Activated naive CD8-positive, alpha-beta T cell (primary cell): Measurements from ENCODE around the gene MYOM3.
"Not testable (repeated sequence)": the region's sequence is repeated elsewhere in the genome, so short reads cannot be mapped to it uniquely, and the experiment has no call there.

Experiments
- H3K27ac Mint-ChIP-seq: one replicate; pipeline ENCODE4 v1.8.0; 2021; ENCODE audit warnings: mixed read lengths
- H3K27me3 Mint-ChIP-seq: one replicate; pipeline ENCODE4 v1.8.0; 2021; ENCODE audit warnings: mixed read lengths
- H3K36me3 Mint-ChIP-seq: one replicate; pipeline ENCODE4 v1.8.0; 2021; ENCODE audit warnings: mixed read lengths
- H3K4me1 Mint-ChIP-seq: one replicate; pipeline ENCODE4 v1.8.0; 2021; ENCODE audit warnings: low read depth, mixed read lengths
- H3K4me3 Mint-ChIP-seq: one replicate; pipeline ENCODE4 v1.8.0; 2021; ENCODE audit warnings: mild to moderate bottlenecking, mixed read lengths
- H3K9me3 Mint-ChIP-seq: one replicate; pipeline ENCODE4 v1.8.0; 2021; ENCODE audit warnings: low read depth, mixed read lengths

Gene MYOM3

DNA sequence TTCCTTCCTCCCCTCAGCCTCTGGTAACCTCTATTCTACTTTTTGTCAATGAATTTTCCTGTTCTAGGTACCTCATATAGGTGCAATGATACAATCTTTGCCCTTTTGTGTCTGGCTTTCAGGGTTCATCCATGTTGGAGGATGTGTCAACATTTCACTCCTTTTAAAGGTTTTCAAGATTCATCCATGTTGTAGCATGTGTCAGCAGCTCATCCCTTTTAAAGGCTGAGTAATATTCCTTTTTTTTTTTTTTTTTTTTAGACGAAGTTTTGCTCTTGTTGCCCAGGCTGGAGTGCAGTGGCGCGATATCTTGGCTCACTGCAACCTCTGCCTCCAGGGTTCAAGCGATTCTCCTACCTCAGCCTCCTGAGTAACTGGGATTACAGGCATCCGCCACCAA lies 67.3 kb downstream of the MYOM3 start:
- not testable (repeated sequence) for H3K4me1 Mint-ChIP-seq, H3K27ac Mint-ChIP-seq, H3K4me3 Mint-ChIP-seq, H3K27me3 Mint-ChIP-seq, H3K36me3 Mint-ChIP-seq, H3K9me3 Mint-ChIP-seq

DNA sequence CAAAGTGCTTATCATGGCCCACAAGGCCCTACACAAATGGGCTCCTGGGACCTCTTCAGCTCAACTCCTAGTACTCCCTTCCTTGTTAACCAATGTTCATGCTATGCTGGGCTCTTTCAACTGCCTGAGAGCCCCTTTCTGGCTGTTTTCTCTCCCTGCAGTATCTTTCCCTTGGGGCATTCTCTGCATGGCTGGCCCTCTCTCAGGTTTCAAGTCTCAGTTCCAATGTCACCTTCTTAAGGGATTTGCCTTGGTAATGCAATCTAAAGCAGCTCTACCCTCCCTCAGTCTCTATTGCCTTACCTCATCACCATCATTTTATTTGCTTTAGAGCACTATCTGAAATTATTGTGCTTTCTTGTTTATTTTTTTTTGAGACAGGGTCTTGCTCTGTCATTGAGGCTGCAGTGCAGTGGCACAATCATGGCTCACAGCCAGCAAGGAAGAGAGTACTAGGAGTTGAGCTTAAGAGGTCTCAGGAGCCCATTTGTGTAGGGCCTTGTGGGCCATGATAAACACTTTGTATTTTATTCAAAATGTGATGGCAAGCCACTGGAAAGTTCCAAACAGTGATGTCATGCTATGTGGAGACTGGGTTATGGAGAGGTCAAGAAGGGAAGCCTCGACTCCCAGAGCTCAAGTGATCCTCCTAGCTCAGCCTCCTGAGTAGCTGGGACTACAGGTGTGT lies 68.4 kb downstream of the MYOM3 start:
- no peak overlapping the region for H3K27ac Mint-ChIP-seq
- H3K4me1 Mint-ChIP-seq, result no peaks in the 10 kb centered on the region

DNA sequence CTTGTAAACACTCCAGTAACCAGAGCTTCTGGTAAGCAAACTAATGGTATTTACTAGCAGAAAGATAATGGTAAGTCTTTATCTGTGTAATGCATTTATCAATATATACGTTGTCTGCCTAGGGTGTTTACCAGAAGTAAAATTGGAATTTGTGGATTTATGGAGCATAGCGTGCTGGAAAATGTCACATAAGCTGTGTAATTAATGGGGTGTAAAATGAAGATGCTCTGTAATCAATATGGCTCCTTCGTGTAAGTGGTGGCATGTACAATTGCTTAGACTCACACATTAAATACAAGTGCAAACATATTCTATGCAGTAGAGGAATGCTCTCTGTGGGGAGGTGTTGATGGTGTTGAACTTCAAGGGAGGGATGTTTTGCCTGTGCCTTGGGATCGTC lies 69.6 kb downstream of the MYOM3 start:
- H3K27ac Mint-ChIP-seq, result no peak overlapping the region
- no peak overlapping the region for H3K4me3 Mint-ChIP-seq
- H3K4me1 Mint-ChIP-seq, result no peaks in the 10 kb centered on the region
- no peaks in the 10 kb centered on the region for H3K9me3 Mint-ChIP-seq
- H3K36me3 Mint-ChIP-seq, result no peaks in the 10 kb centered on the region
- peaks cover 2% of the 10 kb centered on the region for H3K27me3 Mint-ChIP-seq

More for the DNA sequence above, 68.4 kb downstream of the MYOM3 start:
- H3K36me3 Mint-ChIP-seq, result no peaks in the 10 kb centered on the region
- no peak overlapping the region for H3K4me3 Mint-ChIP-seq
- H3K9me3 Mint-ChIP-seq, result no peaks in the 10 kb centered on the region
- peaks cover 2% of the 10 kb centered on the region for H3K27me3 Mint-ChIP-seq

DNA sequence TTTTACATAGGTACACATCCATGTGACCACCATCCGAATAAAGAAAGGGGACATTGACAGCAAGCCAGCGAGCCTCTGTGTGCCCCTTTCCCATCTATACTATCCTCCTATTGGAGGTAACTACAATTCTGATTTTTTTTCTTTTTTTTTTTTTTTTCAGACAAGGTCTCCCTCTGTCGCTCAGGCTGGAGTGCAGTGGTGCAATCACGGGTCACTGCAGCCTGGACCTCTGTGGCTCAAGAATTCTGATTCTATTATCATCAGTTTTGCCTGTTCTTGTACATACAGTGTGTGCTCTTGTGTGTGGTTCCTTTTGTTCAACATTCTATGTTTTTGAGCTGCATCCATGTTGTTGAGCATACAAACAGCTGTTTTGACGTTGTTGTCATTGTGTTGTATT lies 75.8 kb downstream of the MYOM3 start:
- no peak overlapping the region for H3K4me3 Mint-ChIP-seq
- no peaks in the 10 kb centered on the region for H3K27me3 Mint-ChIP-seq

DNA sequence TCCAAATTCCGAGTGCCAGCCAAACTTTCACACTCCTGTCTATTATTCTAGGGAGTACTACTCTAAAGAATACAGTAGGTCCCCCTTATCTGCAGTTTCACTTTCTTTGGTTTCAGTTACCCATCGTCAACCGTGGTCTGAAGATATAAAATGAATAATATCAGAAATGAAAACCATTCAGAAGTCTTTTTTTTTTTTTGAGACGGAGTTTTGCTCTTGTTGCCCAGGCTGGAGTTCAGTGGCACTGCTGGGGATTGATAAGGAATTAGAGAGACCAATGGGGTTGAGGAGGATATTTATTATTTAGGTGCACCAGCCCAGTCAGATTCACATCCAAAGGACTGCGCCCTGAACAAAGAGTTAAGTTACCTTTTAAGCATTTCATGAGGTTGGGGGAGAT lies 79.0 kb downstream of the MYOM3 start:
- Mint-ChIP-seq H3K27me3 (no peaks in the 10 kb centered on the region), H3K4me1 (peaks cover 1% of the 10 kb centered on the region), H3K36me3 (no peaks in the 10 kb centered on the region)

More for the DNA sequence above, 75.8 kb downstream of the MYOM3 start:
- Mint-ChIP-seq H3K9me3 (no peaks in the 10 kb centered on the region), H3K4me1 (no peaks in the 10 kb centered on the region), H3K27ac (no peak overlapping the region), H3K36me3 (no peaks in the 10 kb centered on the region)

DNA sequence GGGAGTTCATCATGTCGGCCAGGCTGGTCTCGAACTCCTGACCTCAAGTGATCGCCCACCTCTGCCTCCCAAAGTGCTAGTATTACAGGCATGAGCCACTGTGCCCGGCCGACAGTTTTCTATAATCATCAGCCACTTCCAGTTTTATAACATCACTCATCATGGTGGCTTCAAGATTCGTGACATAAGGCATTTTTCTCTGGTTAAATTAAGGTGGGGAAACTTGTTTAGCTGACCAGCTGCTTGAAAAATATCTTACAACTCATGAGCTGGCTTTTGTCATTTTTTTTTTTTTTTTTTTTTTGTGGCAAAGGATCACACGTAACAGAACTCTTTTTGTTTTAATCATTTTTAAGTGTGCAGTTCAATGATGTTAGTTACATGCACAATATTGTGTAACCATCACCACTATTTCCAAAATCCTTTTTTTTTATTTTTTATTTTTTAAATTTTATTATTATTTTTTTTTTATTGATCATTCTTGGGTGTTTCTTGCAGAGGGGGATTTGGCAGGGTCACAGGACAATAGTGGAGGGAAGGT lies 80.9 kb downstream of the MYOM3 start:
- not testable (repeated sequence) for H3K27ac Mint-ChIP-seq, H3K27me3 Mint-ChIP-seq, H3K9me3 Mint-ChIP-seq, H3K4me1 Mint-ChIP-seq, H3K36me3 Mint-ChIP-seq, H3K4me3 Mint-ChIP-seq

More for the DNA sequence above, 79.0 kb downstream of the MYOM3 start:
- H3K9me3 Mint-ChIP-seq, result no peaks in the 10 kb centered on the region
- H3K27ac Mint-ChIP-seq, result no peak overlapping the region
- no peak overlapping the region for H3K4me3 Mint-ChIP-seq

DNA sequence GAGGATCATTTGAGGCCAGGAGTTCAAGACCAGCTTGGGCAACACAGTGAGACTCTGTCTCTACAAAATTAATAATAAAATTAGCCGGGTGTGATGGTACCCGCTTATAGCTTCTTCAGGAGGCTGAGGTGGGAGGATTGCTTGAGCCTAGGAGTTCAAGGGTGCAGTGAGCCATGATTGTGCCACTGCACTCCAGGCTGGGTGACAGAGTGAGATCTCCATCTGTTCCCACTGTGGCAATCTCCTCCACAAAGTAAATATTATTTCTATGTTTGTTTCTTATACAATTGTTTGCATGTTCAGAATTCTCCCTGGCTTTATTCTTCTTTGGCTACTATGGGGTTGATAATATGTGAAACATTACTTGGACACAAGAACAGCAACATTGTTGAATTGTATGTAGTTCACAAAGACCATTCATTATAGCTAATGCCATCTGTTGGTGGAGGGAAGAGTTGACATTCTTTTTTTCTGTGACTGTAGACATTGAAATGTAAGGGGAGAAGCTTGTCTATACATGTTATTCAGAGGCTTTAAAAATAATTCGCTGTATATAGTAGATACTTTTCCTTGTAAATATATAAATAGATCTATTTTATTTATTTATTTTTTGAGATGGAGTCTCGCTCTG lies 84.0 kb downstream of the MYOM3 start:
- H3K9me3 Mint-ChIP-seq, result no peaks in the 10 kb centered on the region
- H3K36me3 Mint-ChIP-seq, result no peaks in the 10 kb centered on the region
- H3K4me1 Mint-ChIP-seq, result peaks cover 2% of the 10 kb centered on the region
- no peak overlapping the region for H3K4me3 Mint-ChIP-seq
- H3K27me3 Mint-ChIP-seq, result no peaks in the 10 kb centered on the region
- H3K27ac Mint-ChIP-seq, result no peak overlapping the region

DNA sequence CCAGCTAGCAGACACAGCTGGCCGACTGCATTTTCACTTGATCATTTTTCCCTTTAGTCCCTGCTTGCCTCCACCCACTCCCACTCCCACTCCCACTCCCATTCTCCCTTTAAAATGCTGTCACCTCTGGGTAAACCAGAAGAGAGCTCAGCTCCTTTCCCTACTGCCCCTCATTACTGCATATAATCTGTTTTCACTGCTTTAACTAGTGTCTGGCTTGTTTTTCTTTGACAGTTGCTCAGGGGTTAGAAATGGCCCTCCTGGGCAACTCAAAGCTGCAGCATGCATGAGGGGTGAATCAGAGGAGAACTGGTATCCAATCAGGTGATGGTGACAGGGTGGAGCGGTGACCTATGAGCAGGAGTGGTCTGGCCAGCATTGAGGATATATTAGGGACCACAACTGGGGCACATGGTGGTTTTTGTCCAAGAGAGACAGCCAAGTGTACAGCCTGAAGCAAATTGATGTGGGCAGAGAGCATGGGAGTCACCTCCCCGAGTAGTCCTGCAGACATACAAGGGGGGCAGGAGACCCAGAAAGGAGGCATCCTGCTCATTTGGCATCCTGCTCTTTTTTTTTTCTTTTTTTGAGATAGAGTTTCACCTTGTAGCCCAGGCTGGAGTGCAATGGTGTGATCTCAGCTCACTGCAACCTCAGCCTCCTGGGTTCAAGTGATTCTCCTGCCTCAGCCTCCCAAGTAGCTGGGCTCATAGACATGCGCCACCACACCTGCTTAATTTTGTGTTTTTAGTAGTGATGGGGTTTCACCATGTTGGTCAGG lies 89.2 kb downstream of the MYOM3 start:
- Mint-ChIP-seq H3K36me3 (no peaks in the 10 kb centered on the region), H3K4me3 (no peak overlapping the region), H3K9me3 (no peaks in the 10 kb centered on the region), H3K4me1 (no peaks in the 10 kb centered on the region), H3K27me3 (no peaks in the 10 kb centered on the region), H3K27ac (no peak overlapping the region)

DNA sequence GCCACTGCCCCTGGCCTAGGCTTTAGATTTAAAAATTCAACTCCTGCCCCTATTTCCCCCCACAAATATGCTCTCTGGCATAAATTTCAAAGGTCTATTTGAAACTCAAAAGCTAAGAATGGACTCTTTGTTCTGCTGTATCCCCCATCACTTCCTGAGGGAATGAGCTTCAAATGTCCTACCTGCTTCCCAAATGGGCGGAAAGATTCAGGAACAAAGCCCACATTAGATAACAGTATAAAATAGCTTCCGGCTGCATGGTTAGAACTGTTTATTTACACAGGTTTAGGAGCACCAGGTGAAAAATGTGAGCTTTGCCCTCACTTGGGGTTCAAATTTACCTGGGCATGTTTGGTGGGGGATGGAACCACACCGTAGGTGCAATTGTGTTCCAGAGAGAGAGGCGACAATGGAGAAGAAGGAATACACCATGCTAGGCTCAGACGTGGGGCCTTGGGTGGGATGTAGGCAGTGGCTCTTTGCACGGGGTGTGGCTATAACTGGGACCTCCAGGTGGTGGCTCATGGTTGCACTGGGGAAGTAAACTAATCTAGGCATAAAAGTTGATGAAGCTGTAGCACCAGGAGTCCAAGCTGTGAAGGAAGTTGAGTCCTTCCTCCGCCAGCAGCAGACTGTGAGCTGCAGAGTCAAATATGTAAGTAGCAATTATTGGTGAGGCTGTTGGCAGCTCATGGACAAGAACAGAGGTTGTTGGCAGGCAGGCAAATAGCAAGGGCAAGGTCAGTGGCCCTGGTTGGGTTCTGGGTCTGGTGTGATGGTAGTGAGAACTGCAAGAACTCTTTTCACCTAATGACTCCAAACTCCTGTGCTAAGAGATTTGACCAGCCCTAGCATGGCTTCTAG lies 90.3 kb downstream of the MYOM3 start:
- H3K4me1 Mint-ChIP-seq, result no peaks in the 10 kb centered on the region
- no peaks in the 10 kb centered on the region for H3K9me3 Mint-ChIP-seq
- H3K27ac Mint-ChIP-seq, result no peak overlapping the region
- H3K4me3 Mint-ChIP-seq, result no peak overlapping the region
- no peaks in the 10 kb centered on the region for H3K27me3 Mint-ChIP-seq
- no peaks in the 10 kb centered on the region for H3K36me3 Mint-ChIP-seq

DNA sequence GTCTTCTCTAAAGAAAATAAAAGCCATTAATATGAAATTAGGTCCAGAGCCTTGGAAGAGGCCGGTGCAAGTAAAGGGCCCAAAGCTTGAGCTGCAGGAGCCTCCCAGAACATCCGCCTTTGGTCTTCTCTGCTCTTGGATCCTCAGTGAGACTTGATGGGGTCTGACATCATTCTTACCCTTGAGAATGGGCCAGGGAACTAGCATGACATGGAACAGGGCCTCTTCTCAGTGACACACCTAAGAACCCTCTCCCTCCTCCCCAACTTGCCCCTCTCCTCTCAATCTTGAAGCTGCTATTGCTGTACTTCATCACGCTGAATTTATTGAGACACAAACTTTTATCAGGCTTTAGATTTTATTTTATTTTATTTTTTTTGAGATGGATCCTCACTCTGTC lies 91.5 kb downstream of the MYOM3 start:
- H3K27me3 Mint-ChIP-seq, result no peaks in the 10 kb centered on the region
- no peak overlapping the region for H3K4me3 Mint-ChIP-seq
- H3K36me3 Mint-ChIP-seq, result no peaks in the 10 kb centered on the region
- no peaks in the 10 kb centered on the region for H3K4me1 Mint-ChIP-seq
- no peak overlapping the region for H3K27ac Mint-ChIP-seq
- H3K9me3 Mint-ChIP-seq, result no peaks in the 10 kb centered on the region

DNA sequence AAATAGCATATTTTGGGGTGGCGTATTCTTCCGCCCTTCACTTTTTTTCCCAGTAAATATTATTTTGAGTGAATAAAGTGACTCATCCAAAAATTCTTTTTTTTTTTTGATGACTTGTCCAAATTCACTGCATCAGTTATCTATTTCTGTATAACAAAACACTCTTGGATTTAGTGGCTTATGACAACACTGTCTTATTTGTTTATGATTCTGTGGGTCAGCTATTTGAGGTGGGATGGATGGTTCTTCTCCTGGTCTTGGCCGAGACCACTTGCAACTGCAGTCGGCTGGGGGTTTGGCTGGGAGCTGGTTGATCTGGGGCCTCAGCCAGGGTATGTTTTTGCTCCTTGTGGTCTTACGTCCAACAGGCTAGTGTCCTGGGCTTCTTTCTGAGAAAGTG lies 91.9 kb downstream of the MYOM3 start:
- Mint-ChIP-seq H3K27me3 (no peaks in the 10 kb centered on the region), H3K9me3 (no peaks in the 10 kb centered on the region), H3K4me1 (no peaks in the 10 kb centered on the region), H3K36me3 (no peaks in the 10 kb centered on the region), H3K4me3 (no peak overlapping the region), H3K27ac (no peak overlapping the region)

DNA sequence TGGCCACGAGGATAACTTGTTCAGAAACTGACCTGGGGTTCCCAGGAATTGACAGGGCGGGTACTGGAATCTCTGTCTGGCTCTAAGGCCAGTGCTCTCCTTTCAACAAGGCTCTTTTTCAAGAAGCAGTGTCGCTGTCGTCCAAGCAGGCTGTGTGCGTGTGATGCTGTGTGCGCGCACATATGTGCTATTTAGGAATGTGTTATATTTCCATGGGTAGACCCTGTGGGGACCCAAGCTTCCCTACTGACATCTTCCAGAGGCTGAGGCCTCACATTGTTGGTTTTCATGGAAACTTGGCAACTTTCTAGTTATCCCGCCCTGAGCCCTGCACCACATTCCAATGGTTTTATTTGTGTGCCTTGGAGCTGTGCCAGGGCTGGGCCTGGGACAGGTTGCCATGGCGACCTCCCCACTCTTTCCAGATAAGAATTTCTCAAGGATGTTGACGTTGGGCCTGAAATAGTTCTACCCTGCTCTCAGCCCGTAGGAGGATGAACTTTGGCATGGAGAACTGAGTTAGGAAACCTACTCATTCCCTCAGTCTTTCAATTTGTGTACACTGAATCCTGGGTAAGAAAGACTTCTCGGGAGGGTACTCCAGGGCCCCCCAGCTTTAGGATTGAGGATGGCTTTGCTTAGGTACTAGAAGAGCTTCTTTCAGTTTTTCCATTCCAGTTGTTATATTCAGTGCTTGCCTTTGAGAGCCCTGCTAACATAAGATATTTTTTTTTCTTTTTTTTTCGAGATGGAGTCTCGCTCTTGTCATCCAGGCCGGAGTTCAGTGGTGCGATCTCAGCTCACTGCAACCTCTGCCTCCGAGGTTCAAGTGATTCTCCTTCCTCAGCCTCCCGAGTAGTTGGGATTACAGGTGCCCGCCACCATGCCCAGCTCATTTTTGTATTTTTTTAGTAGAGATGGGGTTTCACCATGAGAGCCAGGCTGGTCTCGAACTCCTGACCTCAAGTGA lies 93.0 kb downstream of the MYOM3 start:
- Mint-ChIP-seq H3K27me3 (peaks cover 1% of the 10 kb centered on the region), H3K9me3 (no peaks in the 10 kb centered on the region), H3K36me3 (no peaks in the 10 kb centered on the region), H3K27ac (no peak overlapping the region), H3K4me1 (no peaks in the 10 kb centered on the region), H3K4me3 (no peak overlapping the region)

DNA sequence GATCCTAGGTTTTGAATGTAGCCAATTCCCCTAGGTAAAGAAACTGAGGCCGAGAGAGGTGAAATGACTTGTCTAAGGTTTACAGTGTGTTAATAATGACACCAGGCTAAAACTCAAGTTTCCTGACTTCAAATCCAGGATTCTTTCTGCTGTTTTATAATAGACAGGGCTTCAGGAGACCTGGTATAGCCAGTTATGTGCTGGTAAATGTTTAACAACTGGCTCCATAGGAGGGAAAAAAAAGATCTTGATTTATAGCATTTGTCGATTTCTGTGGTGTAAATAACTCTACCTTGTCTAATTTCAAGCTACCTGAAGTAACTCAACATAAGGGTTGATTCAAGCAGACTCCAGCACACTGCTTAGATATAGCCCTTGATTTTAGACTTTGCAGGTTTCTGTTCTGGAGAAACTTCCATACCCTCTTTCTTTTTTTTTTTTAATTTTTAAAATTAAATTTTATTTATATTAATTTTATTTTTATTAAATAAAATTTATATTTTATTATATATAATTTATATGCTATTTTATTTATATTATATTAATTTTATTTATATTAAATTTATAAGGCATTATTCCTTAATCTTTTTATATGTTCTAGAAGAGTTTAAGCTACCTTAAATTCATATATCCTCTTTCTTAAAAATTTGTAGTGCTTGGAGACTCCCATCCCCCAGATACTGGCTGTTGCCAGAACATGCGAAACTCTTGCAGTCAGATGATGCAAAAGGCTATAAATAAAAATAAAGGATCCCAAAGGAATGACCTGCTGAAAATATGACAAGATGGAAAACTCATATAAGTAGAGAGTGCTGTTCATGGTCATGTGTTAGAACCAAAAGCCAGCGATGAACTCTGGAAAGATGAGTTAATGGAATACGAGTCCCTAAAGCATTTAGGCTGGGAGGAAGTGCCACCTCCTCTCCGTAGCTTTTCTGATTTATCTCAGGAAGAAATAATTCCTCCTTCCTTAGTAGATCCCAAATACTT lies 96.4 kb downstream of the MYOM3 start:
- no peak overlapping the region for H3K4me3 Mint-ChIP-seq
- peaks cover 1% of the 10 kb centered on the region for H3K27me3 Mint-ChIP-seq
- H3K36me3 Mint-ChIP-seq, result no peaks in the 10 kb centered on the region
- no peaks in the 10 kb centered on the region for H3K9me3 Mint-ChIP-seq
- no peak overlapping the region for H3K27ac Mint-ChIP-seq
- no peaks in the 10 kb centered on the region for H3K4me1 Mint-ChIP-seq
